Activated naive CD4-positive, alpha-beta T cell treated with anti-CD3 and anti-CD28 coated beads, Interleukin-2, amount 50 U/mL, for 72 hours (primary cell): ENCODE measurements around the gene COQ3. TPM values are rescaled to one million over a fixed set of nuclear protein-coding genes. Genes with fewer than 3 reads are reported as not detected.
"Not testable (repeated sequence)": the region's sequence is repeated elsewhere in the genome, so short reads cannot be mapped to it uniquely, and the experiment has no call there.

Source experiments
- ATAC-seq, 2 donors: fragments of 150-1000 bp; cut with Tn5 transposase; 2 replicates each; pipeline ENCODE4 v1.10.0; 2021; ENCODE audit warnings: mild to moderate bottlenecking in 2 of 2, moderate library complexity in 2 of 2
- DNase-seq, 2 donors: peaks; one replicate each; pipeline ENCODE4 v3.0.0; 2021 to 2022; ENCODE audit warnings: low spot score in 2 of 2
- H3K27ac Mint-ChIP-seq, 2 donors: one replicate each; pipeline ENCODE4 v1.8.0; 2022; ENCODE audit warnings: mild to moderate bottlenecking in 2 of 2, mixed read lengths in 2 of 2
- H3K36me3 Mint-ChIP-seq, 2 donors: one replicate each; pipeline ENCODE4 v1.8.0; 2022; ENCODE audit warnings: mixed read lengths in 2 of 2
- H3K9me3 Mint-ChIP-seq, 2 donors: one replicate each; pipeline ENCODE4 v1.8.0; 2022; ENCODE audit warnings: mixed read lengths in 2 of 2
- total RNA-seq, 2 donors: library from RNA; stranded (reverse); gene quantifications; one replicate each; pipeline ENCODE4 v1.2.3, GENCODE V29; 2022

The COQ3 gene
- total RNA-seq, 2 donors from 2014 or later = 3.0 to 14.1 TPM

- no peak overlapping the region for H3K27ac Mint-ChIP-seq
- H3K9me3 Mint-ChIP-seq = no peaks in the 10 kb centered on the region
- no peaks in the 10 kb centered on the region for H3K36me3 Mint-ChIP-seq
- ATAC-seq = no peak
- no peak for DNase-seq
Measured at GRCh38 chr6:99348288-99349170, 45.5 kb downstream of the COQ3 start.

DNA sequence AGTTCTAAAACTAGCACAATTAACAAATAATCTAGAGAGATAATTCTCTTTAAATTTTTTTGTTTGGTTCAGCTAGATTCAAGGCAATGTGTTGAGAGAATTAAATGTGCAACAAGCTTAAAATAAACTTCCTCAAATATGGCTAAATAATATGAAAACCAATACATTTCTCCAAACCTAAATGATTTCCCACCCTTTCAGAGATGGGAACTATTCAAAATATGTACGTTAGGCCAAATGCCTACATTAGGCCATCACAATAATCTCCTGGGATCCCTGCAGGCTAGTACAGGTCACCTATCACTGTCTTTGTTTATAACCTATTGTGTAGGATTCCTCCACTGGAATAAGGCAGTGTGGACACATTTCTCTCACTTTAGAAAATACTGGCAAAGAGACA lies 46.2 kb downstream of the COQ3 start:
- ATAC-seq (no peak), DNase-seq (no peak)
- Mint-ChIP-seq H3K9me3 (no peaks in the 10 kb centered on the region), H3K27ac (no peak overlapping the region), H3K36me3 (no peaks in the 10 kb centered on the region)

- Mint-ChIP-seq H3K27ac (no peak overlapping the region), H3K9me3 (no peaks in the 10 kb centered on the region), H3K36me3 (no peaks in the 10 kb centered on the region)
- DNase-seq (no peak), ATAC-seq (no peak)
Measured at GRCh38 chr6:99346595-99346994, 47.4 kb downstream of the COQ3 start.

DNA sequence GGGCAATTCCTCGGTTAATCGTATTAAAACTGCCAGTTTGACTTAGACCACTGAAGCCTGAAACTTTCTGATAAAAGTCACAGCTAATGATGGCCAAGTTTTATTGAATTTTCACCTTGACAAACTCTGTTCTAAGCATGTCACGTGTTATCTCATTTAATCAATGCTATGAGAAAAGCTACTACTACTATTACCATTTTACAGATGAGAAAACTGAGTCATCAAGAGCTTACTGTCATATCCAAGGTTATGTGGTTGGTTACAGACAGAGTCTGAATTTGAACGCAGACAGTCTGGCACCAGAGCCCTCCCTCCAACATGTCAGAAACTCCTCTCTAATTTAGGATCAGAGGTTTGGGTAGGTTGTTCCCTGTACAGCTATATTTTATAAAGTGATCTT lies 48.8 kb downstream of the COQ3 start:
- no peaks in the 10 kb centered on the region for H3K36me3 Mint-ChIP-seq
- no peaks in the 10 kb centered on the region for H3K9me3 Mint-ChIP-seq
- H3K27ac Mint-ChIP-seq = no peak overlapping the region
- ATAC-seq (peak in 1 of 2 donors; percentile 48), DNase-seq (no peak)

DNA sequence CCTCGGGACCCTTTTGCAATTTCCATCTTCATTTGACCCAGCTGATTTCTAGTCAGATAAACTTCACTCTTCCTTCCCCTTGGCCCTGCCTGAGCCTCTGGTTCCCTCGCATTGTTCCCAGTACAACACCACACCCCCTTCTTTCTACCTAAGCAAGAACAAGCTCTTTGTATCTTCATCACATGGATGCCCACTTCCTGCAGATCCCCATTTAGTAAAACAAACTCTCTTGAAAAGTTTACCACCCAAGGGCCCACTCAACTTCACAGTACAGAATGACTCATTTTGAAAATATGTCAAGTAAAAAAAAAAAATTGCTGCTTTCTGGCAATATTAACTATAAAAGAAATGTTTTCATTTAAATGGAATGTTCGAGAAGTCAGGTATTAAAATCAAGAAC lies 49.7 kb downstream of the COQ3 start:
- Mint-ChIP-seq H3K36me3 (no peaks in the 10 kb centered on the region), H3K9me3 (no peaks in the 10 kb centered on the region), H3K27ac (no peak overlapping the region)
- DNase-seq (no peak), ATAC-seq (peak in 1 of 2 donors; percentile 42)

GRCh38 chr6:99341862-99342455 lies 52.0 kb downstream of the COQ3 start:
- Mint-ChIP-seq H3K36me3 (no peaks in the 10 kb centered on the region), H3K9me3 (no peaks in the 10 kb centered on the region), H3K27ac (no peak overlapping the region)
- DNase-seq = no peak
- no peak for ATAC-seq

- no peaks in the 10 kb centered on the region for H3K36me3 Mint-ChIP-seq
- ATAC-seq = no peak
- no peak overlapping the region for H3K27ac Mint-ChIP-seq
- DNase-seq = no peak
- no peaks in the 10 kb centered on the region for H3K9me3 Mint-ChIP-seq
Measured at GRCh38 chr6:99338188-99338587, 55.8 kb downstream of the COQ3 start.

DNA sequence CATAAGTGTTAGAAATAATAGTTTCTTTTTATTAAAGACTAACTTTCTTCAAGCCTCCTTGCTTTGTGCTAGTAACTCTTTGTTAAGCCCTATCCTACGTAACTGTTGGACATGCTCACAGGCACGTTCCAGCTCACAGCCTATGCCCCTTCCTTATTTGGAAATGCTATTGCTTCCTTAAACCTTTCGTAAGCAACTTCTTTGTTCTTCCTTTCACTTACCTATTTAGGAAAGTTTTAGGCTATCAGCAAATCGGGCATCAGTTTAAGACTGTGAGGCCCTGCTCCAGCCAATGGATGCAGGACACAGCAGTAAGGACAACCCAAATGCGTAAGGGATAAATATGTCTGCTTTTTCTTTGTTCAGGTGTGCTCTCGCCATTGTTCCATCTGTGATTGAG lies 58.7 kb downstream of the COQ3 start:
- H3K27ac Mint-ChIP-seq, DNase-seq, ATAC-seq, H3K36me3 Mint-ChIP-seq, H3K9me3 Mint-ChIP-seq: not testable (repeated sequence)

- peak in 1 of 2 donors; percentile 20 for DNase-seq
Measured at GRCh38 chr6:99334526-99335127, 59.4 kb downstream of the COQ3 start.

DNA sequence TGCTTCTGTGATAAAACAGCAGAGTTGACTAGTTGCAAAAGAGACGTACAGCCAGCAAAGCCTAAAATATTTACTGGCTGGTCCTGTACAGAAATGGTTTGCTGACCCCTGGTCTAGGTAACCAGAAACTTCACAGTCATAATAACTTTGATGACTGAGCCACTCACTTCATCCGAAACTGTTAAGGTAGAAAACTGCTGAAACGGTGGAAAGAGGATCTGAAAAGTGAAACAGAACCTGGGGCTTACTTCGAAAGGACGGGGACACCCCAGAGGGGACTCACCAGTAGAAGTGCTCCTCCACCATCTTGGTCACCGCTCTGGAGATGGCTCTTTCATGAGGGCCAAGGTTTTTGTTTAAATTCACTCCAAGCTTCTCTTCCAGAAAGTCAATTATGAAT lies 60.9 kb downstream of the COQ3 start:
- Mint-ChIP-seq H3K36me3 (no peaks in the 10 kb centered on the region), H3K9me3 (no peaks in the 10 kb centered on the region)

More at GRCh38 chr6:99334526-99335127, 59.4 kb downstream of the COQ3 start:
- Mint-ChIP-seq H3K27ac (no peak overlapping the region), H3K9me3 (no peaks in the 10 kb centered on the region), H3K36me3 (no peaks in the 10 kb centered on the region)
- ATAC-seq = peak; percentile 22 to 55

GRCh38 chr6:99331531-99331930 lies 62.5 kb downstream of the COQ3 start:
- ATAC-seq (no peak), DNase-seq (no peak)
- no peak overlapping the region for H3K27ac Mint-ChIP-seq
- no peaks in the 10 kb centered on the region for H3K36me3 Mint-ChIP-seq
- no peaks in the 10 kb centered on the region for H3K9me3 Mint-ChIP-seq

More for the DNA sequence above, 60.9 kb downstream of the COQ3 start:
- no peak for ATAC-seq
- no peak for DNase-seq
- H3K27ac Mint-ChIP-seq = no peak overlapping the region

GRCh38 chr6:99330159-99330558 lies 63.8 kb downstream of the COQ3 start:
- no peaks in the 10 kb centered on the region for H3K9me3 Mint-ChIP-seq
- H3K27ac Mint-ChIP-seq = no peak overlapping the region
- ATAC-seq (peak; percentile 96), DNase-seq (peak in 1 of 2 donors; percentile 67)
- H3K36me3 Mint-ChIP-seq = no peaks in the 10 kb centered on the region

GRCh38 chr6:99324996-99325395 lies 69.0 kb downstream of the COQ3 start:
- ATAC-seq (no peak), DNase-seq (no peak)
- H3K27ac Mint-ChIP-seq = no peak overlapping the region
- no peaks in the 10 kb centered on the region for H3K36me3 Mint-ChIP-seq
- H3K9me3 Mint-ChIP-seq = no peaks in the 10 kb centered on the region

Other genes starting within 250 kb of the COQ3 start
- not detected for gene FAXC, start 44.5 kb downstream of the COQ3 start, total RNA-seq
- gene PNISR, start 31.1 kb upstream of the COQ3 start, total RNA-seq = 100 to 1,000 TPM; 162 to 257 TPM
- 10 to 100 TPM; 10.9 to 13.4 TPM for gene USP45, start 121.2 kb upstream of the COQ3 start, total RNA-seq
- 10 to 100 TPM; 35.2 to 63.6 TPM for gene CCNC, start 174.5 kb upstream of the COQ3 start, total RNA-seq
- not detected for gene PRDM13, start 212.6 kb upstream of the COQ3 start, total RNA-seq